Fibroblast of gingiva (primary cell): Measurements from ENCODE around the gene PHTF2.
"Not testable (repeated sequence)": the region's sequence is repeated elsewhere in the genome, so short reads cannot be mapped to it uniquely, and the experiment has no call there.

Source experiments
- DNase-seq: peaks from one replicate; pipeline ENCODE4 v3.0.0-alpha.2; 2011; ENCODE audit warnings: low read depth

The PHTF2 gene

GRCh38 chr7:77798394-77799077, at the start of gene PHTF2, which contains the start of gene TMEM60:
Gene PHTF2 (plus strand): TSS chr7:77798773.
Gene TMEM60 (minus strand): TSS chr7:77798434. CDS start chr7:77794373, 4,061 bp downstream.
- DNase-seq: peak; percentile 100

GRCh38 chr7:77752016-77752415, 46.6 kb upstream of the PHTF2 start:
- no peak for DNase-seq

- no peak for DNase-seq
Measured at GRCh38 chr7:77753173-77753572, 45.4 kb upstream of the PHTF2 start.

- DNase-seq: no peak
Measured at GRCh38 chr7:77757589-77757988, 41.0 kb upstream of the PHTF2 start.

- DNase-seq: peak; percentile 61
Measured at GRCh38 chr7:77759294-77759889, 39.2 kb upstream of the PHTF2 start.

- DNase-seq: no peak
Measured at GRCh38 chr7:77760809-77761453, 37.6 kb upstream of the PHTF2 start.

- DNase-seq: no peak
Measured at GRCh38 chr7:77765481-77765880, 33.1 kb upstream of the PHTF2 start.

GRCh38 chr7:77765906-77766800, 32.4 kb upstream of the PHTF2 start:
- no peak for DNase-seq

GRCh38 chr7:77766801-77767605, 31.6 kb upstream of the PHTF2 start:
- no peak for DNase-seq

- no peak for DNase-seq
Measured at GRCh38 chr7:77770316-77770715, 28.3 kb upstream of the PHTF2 start.

- no peak for DNase-seq
Measured at GRCh38 chr7:77771901-77772300, 26.7 kb upstream of the PHTF2 start.

- no peak for DNase-seq
Measured at GRCh38 chr7:77778535-77778934, 20.0 kb upstream of the PHTF2 start.

- no peak for DNase-seq
Measured at GRCh38 chr7:77782383-77782782, 16.2 kb upstream of the PHTF2 start.

GRCh38 chr7:77783111-77783510, 15.5 kb upstream of the PHTF2 start:
- no peak for DNase-seq

- DNase-seq: no peak
Measured at GRCh38 chr7:77783545-77783944, 15.0 kb upstream of the PHTF2 start.

GRCh38 chr7:77784426-77784825, 14.1 kb upstream of the PHTF2 start:
- DNase-seq: not testable (repeated sequence)

GRCh38 chr7:77786018-77786417, 12.6 kb upstream of the PHTF2 start:
- no peak for DNase-seq

- no peak for DNase-seq
Measured at GRCh38 chr7:77786741-77787140, 11.8 kb upstream of the PHTF2 start.

- no peak for DNase-seq
Measured at GRCh38 chr7:77788327-77788902, 10.2 kb upstream of the PHTF2 start.

- DNase-seq: no peak
Measured at GRCh38 chr7:77791336-77791735, 7.2 kb upstream of the PHTF2 start.

GRCh38 chr7:77791956-77792355, 6.6 kb upstream of the PHTF2 start:
- peak; percentile 1 for DNase-seq
